Calu3 (cell line): ENCODE measurements around the gene MRPL55. TPM values are rescaled to one million over a fixed set of nuclear protein-coding genes. Genes with fewer than 3 reads are reported as not detected.

Source experiments
- BruUV-seq: library from RNA; stranded (reverse); fragments of 400-500 nt; replicated peaks from 2 replicates; lab custom pipeline; 2021; lab: Mats Ljungman, UMichigan
- CTCF ChIA-PET: fragments of 300-600 bp; sonication (Branson Sonifier 250); formaldehyde crosslinking; loops from one replicate; lab custom pipeline; 2022; ENCODE audit warnings: antibody characterized with exemption; lab: Charles Lee
- DNase-seq: peaks from one replicate; pipeline ENCODE4 v3.0.0; 2022
- H3K27ac Mint-ChIP-seq: one replicate; pipeline ENCODE4 v1.8.0; 2022; ENCODE audit warnings: mixed read lengths; ENCODE audit not compliant: unreplicated experiment
- H3K27me3 Mint-ChIP-seq: one replicate; pipeline ENCODE4 v1.8.0; 2022; ENCODE audit warnings: mixed read lengths; ENCODE audit not compliant: unreplicated experiment
- H3K36me3 Mint-ChIP-seq: one replicate; pipeline ENCODE4 v1.8.0; 2022; ENCODE audit warnings: mild to moderate bottlenecking, moderate library complexity, mixed read lengths; ENCODE audit not compliant: insufficient read depth, unreplicated experiment
- H3K4me1 Mint-ChIP-seq: one replicate; pipeline ENCODE4 v1.8.0; 2022; ENCODE audit warnings: mild to moderate bottlenecking, low read depth, mixed read lengths; ENCODE audit not compliant: unreplicated experiment
- H3K4me3 Mint-ChIP-seq: one replicate; pipeline ENCODE4 v1.8.0; 2022; ENCODE audit warnings: mild to moderate bottlenecking, low read depth, moderate library complexity, mixed read lengths; ENCODE audit not compliant: unreplicated experiment
- H3K9me3 Mint-ChIP-seq: one replicate; pipeline ENCODE4 v1.8.0; 2022; ENCODE audit warnings: low read depth, mixed read lengths; ENCODE audit not compliant: unreplicated experiment
- intact Hi-C: fragments of 100-400 bp; cut with micrococcal nuclease; formaldehyde crosslinking; loops from one replicate; pipeline ENCODE4 v1.10.0; 2022; ENCODE audit not compliant: unreplicated experiment
- total RNA-seq: library from RNA; stranded (reverse); gene quantifications from 2 replicates; pipeline ENCODE4 v1.2.3, GENCODE V29; 2022
- TF ChIP-seq, protein P1 (sequence below): fragments of 200-600 bp; IDR thresholded peaks from one replicate; pipeline ENCODE4 v1.8.0; 2022; ENCODE audit warnings: antibody characterized with exemption; ENCODE audit not compliant: unreplicated experiment

Gene MRPL55
- total RNA-seq, 1 experiment from 2014 or later = 72.3 TPM

DNA sequence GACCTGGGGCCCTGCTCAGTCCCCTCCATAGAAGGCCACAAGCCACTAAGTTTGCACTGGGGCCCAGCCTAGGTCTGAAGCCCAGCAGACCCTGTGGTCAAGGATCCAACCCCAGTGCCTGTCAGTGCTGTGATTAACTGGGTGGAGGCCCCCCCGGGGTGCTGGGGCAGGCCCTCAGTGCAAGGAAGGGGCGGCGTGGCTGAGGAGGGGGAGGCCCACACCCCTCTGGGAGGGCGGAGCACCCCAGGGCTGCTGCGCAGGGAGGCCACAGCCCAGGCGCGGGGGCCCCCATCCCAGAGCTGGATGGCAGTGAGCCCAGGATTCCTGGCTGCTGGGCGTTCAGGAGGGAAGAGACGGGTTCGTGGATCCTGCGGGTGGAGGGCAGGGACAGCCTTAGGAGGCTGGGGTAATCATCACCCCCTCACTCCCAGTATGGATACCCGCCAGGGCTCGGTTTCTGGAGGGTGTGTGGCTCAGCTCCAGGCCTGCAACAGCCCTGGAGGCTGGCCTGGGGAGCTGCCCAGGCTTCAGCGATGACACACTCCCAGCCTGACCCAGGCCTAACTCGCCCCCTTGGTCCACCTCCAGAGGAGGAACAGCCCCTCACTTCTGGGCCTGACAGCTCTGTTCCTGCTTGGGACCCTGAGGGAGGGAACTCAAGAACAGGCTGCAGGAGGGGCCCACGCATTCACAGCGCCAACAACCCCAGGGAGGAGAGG lies 41.5 kb upstream of the MRPL55 start:
- no peak overlapping the region for H3K4me3 Mint-ChIP-seq
- intact Hi-C loops = no loop called here
- peaks cover 6% of the 10 kb centered on the region for H3K4me1 Mint-ChIP-seq
- TF ChIP-seq, protein P1, sequence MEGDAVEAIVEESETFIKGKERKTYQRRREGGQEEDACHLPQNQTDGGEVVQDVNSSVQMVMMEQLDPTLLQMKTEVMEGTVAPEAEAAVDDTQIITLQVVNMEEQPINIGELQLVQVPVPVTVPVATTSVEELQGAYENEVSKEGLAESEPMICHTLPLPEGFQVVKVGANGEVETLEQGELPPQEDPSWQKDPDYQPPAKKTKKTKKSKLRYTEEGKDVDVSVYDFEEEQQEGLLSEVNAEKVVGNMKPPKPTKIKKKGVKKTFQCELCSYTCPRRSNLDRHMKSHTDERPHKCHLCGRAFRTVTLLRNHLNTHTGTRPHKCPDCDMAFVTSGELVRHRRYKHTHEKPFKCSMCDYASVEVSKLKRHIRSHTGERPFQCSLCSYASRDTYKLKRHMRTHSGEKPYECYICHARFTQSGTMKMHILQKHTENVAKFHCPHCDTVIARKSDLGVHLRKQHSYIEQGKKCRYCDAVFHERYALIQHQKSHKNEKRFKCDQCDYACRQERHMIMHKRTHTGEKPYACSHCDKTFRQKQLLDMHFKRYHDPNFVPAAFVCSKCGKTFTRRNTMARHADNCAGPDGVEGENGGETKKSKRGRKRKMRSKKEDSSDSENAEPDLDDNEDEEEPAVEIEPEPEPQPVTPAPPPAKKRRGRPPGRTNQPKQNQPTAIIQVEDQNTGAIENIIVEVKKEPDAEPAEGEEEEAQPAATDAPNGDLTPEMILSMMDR = no peak
- no peaks in the 10 kb centered on the region for H3K27me3 Mint-ChIP-seq
- H3K9me3 Mint-ChIP-seq = no peaks in the 10 kb centered on the region
- CTCF ChIA-PET = interaction anchor here (0.5 kb wide), 1 partner anchor 20 kb away, joined by 4 read pairs; no protein-coding TSS in a partner anchor
- no peak for DNase-seq
- no TSS peak for BruUV-seq
- H3K36me3 Mint-ChIP-seq = peaks cover 44% of the 10 kb centered on the region
- H3K27ac Mint-ChIP-seq = no peak overlapping the region

DNA sequence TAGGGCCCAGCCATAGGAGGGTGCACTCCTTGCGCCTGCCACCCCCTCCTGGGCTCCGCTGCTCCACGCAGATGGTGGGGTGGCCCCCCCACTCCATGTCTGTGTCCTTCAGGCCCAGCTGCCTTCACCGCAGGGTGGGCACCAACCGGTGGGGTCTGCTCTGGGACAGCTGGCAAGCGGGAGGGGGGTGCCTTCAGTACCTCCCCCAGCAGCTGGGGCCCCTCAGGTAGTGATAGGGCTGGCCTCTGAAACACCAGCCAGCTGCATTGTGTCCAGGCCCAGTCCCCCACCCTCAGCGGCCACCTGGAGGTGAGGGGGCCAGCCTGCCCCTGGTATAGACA lies 41.0 kb upstream of the MRPL55 start:
- Mint-ChIP-seq H3K36me3 (peaks cover 44% of the 10 kb centered on the region), H3K27ac (no peak overlapping the region), H3K9me3 (no peaks in the 10 kb centered on the region), H3K27me3 (no peaks in the 10 kb centered on the region), H3K4me1 (peaks cover 3% of the 10 kb centered on the region), H3K4me3 (no peak overlapping the region)
- TF ChIP-seq, protein P1 = no peak
- intact Hi-C loops = no loop called here
- DNase-seq = no peak
- no TSS peak for BruUV-seq
- CTCF ChIA-PET = interaction anchor here (0.5 kb wide), 1 partner anchor 19 kb away, joined by 4 read pairs; no protein-coding TSS in a partner anchor

DNA sequence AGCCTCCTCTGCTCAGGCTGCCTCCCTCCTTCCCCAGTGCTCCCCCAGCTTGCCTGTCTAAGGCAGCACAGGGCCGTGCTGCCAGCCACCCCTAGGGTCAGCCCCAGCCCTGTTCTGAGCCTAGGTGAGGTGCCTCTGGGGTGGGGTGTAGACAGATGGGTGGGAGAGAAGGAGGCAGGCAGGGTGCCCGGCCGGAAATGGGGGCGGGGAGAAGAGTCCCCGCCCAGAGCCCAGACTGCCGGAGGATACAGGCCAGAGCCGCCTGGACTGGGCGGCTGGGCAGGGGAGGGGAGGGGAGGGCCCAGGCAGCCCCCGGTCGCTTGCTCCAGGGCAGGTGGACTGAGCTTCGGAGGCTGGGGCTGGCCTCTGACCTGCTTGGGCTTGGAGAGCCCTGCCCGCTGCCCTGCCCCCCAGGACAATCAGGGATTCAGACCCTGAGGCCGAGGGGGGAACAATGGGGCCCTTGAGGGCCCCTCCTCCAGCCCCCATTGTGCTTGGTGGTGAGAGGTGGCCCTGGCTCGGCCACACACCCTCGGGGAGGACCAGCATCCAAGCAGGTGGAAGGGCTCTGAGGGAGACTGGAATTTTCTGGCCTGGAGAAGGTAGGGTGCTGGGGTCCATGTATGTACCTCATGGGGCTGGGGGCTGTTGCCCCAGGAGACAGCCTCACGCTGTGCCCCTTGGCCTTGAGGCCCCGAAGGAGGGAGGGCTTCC lies 40.5 kb upstream of the MRPL55 start, which contains the start of gene GJC2:
GJC2 (plus strand) TSS at position 525 of the 714 bp plus-strand sequence. CDS start 7,829 bp downstream, outside the sequence.
- Mint-ChIP-seq H3K9me3 (no peaks in the 10 kb centered on the region), H3K4me1 (no peaks in the 10 kb centered on the region), H3K27ac (no peak within 1 kb of the TSS), H3K36me3 (peaks cover 44% of the 10 kb centered on the region), H3K4me3 (no peak within 1 kb of the TSS), H3K27me3 (no peaks in the 10 kb centered on the region)
- no TSS peak for BruUV-seq
- TF ChIP-seq, protein P1 = no peak
- CTCF ChIA-PET = interaction anchor here (0.6 kb wide), 1 partner anchor 304 kb away, joined by 3 read pairs; no protein-coding TSS in a partner anchor
- intact Hi-C loops = no loop called here
- no peak for DNase-seq

DNA sequence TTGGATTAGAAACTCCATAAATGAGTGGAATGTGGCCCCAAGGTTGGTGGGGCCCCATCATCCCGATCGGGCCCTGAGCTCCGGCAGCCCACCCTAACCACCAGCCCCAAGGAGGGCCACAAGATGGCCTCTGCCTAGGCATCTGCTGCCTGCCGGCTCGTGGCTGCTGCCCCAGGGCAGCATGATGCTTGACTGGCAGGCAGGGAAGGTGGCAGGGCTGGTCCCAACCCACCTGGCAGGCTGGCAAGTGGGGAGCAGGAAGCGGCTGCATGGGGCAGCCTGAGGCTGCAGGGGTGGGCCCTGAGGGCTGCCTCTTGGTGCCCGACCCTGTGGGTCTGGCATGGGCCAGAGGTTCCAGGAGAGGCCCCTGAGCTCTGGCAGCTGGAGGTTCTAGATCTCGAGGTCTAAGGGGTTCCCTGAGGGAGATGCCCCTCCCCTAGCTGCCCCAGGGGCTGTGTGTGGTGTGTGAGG lies 39.9 kb upstream of the MRPL55 start:
- CTCF ChIA-PET = interaction anchor here (0.6 kb wide), 1 partner anchor 304 kb away, joined by 3 read pairs; no protein-coding TSS in a partner anchor
- intact Hi-C loops = no loop called here
- TF ChIP-seq, protein P1 = no peak
- Mint-ChIP-seq H3K4me1 (peaks cover 4% of the 10 kb centered on the region), H3K9me3 (no peaks in the 10 kb centered on the region), H3K27me3 (no peaks in the 10 kb centered on the region), H3K36me3 (peaks cover 44% of the 10 kb centered on the region), H3K27ac (no peak overlapping the region), H3K4me3 (no peak overlapping the region)
- no peak for DNase-seq
- BruUV-seq = no TSS peak
